Measurements from ENCODE around the gene DPYSL4.

The DPYSL4 gene

DNA sequence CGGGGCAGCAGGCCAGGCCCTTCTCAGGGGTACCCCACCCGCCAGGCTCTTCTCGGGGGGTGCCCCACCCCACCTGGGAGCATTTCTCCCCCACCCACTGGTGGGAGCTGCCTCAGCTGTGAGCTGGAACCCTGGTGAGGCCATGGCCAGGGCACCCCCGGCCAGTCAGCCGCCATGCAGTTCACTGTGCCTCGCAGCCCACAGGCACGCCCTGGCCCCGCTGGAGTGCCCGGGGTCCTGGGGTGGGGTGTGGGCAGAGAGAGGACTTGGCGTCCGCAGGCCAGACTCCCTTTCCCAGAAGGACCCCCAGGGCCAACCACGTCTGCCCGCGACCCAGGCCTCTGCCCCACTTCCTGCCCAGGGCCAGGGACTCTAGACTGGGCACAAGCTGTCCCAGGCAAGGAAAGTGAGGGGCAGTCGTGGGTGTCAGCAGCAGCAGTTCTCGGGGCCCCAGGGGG lies 13.1 kb downstream of the DPYSL4 start:
- H3K27ac ChIP-seq, result no peak overlapping the region
- TF ChIP-seq, protein P1, sequence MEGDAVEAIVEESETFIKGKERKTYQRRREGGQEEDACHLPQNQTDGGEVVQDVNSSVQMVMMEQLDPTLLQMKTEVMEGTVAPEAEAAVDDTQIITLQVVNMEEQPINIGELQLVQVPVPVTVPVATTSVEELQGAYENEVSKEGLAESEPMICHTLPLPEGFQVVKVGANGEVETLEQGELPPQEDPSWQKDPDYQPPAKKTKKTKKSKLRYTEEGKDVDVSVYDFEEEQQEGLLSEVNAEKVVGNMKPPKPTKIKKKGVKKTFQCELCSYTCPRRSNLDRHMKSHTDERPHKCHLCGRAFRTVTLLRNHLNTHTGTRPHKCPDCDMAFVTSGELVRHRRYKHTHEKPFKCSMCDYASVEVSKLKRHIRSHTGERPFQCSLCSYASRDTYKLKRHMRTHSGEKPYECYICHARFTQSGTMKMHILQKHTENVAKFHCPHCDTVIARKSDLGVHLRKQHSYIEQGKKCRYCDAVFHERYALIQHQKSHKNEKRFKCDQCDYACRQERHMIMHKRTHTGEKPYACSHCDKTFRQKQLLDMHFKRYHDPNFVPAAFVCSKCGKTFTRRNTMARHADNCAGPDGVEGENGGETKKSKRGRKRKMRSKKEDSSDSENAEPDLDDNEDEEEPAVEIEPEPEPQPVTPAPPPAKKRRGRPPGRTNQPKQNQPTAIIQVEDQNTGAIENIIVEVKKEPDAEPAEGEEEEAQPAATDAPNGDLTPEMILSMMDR (IDR thresholded peaks at IDR 0.05), result no peak
- no peak overlapping the region for H3K4me3 ChIP-seq
- no peak for DNase-seq (ENCODE audit: low spot score)

DNA sequence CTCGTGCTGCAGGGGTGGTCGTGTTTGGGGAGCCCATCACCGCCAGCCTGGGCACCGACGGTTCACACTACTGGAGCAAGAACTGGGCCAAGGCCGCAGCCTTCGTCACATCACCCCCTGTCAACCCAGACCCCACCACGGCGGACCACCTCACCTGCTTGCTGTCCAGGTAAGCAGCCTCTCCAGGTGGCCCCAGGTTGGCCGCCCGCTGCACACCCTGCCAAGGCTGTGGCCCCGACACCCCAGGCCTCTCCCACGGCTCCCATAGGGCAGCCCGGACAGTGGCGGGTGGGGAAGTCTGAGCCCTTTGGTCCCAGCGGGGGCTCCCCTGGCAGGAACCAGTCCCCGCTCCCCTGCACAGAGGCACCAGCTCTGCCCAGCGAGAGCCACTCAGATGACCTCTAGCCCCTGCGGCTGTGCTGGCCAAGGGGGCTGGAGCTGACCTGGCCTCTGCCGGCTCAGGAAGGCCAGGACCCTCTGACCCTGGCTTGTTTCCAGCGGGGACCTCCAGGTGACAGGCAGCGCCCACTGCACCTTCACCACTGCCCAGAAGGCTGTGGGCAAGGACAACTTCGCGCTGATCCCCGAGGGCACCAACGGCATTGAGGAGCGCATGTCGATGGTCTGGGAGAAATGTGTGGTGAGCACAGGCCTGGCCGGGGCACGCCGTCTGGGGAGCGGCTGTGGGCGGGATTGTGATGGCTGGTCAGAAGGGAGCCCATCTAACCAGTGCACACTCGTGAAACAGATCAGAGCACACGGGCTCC lies 13.8 kb downstream of the DPYSL4 start:
- Histone ChIP-seq H3K27ac (no peak overlapping the region), H3K4me3 (no peak overlapping the region)
- TF ChIP-seq, protein P1 (IDR thresholded peaks at IDR 0.05), result no peak
- no peak for DNase-seq (ENCODE audit: low spot score)

DNA sequence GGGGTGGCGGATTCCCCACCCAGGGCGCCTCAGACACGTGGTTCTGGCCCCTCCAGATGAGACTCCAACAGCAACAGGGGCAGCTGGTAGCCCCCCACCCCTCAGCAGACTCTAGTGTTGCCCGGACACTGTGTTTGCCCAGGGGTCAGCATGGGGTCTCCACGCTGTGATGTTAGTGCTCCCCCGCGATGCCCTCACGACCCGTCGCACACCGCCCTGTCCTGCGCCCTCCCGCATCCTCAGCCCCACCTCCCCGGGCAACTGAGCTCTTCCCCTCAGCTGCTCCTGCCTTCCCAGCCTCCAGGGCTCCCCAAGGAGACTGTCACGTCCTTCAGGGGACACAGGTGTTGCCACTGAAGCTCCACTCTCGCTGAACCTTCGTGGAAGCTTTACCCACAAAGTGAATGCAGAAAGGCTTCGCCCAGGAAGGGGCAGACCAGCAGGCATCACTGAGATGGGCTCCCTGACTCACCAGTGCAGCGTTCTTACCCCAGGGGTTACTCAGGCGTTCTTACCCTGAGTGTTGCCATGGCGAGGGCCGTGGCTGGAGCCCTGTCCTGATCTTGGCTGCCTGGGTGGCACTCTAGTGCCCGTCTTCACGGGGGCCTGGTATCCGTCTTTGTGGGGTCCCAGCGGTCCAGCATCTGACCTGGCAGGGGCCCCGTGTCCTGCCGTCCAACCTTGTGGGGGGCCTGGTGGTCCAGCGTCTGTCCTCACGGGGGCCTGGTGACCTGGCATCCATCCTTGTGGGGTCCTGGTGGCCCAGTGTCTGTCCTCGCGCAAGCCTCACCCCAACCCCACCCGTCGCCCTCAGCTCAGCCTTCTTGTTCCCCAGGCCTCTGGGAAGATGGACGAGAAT lies 14.6 kb downstream of the DPYSL4 start:
- TF ChIP-seq, protein P1 (IDR thresholded peaks at IDR 0.05), result no peak
- H3K27ac ChIP-seq, result no peak overlapping the region
- H3K4me3 ChIP-seq, result no peak overlapping the region
- DNase-seq (ENCODE audit: low spot score), result no peak

DNA sequence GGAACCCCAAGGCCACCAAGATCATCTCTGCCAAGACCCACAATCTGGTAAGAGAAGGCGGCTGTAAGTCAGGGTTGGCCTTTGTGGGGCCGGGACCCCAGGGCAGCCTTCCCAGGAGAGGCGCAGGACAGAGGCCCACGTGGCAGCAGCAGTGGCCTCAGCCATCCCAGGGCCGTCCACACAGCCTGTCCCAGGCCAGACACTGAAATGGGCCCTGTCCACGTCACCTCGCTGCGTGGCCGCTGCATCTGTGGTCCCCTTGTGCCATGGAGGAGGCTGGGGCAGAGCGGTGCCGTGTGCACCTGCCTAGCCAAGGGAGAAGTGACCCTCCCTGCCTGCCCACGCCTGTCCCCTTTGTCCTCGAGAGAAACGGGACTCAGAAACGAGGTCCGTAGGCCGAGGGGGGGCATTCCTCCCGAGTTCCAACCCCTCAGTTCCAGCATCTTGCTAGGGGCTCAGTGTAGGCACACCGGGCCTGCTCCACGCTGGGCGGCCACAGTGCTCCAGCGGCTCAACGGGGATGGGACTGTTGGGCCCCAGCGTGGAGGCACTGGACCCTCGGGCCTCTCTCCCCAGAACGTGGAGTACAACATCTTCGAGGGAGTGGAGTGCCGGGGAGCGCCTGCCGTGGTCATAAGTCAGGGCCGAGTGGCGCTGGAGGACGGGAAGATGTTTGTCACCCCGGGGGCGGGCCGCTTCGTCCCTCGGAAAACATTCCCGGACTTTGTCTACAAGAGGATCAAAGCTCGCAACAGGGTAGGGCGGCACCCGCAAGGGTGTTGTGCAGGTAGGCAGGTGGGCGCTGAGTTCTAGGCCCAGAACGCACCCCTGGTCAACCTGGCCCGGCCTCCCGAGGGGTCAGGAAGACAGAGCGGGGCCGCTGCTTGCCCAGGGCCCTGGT lies 15.6 kb downstream of the DPYSL4 start:
- H3K27ac ChIP-seq, result no peak overlapping the region
- no peak for DNase-seq (ENCODE audit: low spot score)
- no peak overlapping the region for H3K4me3 ChIP-seq
- TF ChIP-seq, protein P1 (IDR thresholded peaks at IDR 0.05), result no peak

DNA sequence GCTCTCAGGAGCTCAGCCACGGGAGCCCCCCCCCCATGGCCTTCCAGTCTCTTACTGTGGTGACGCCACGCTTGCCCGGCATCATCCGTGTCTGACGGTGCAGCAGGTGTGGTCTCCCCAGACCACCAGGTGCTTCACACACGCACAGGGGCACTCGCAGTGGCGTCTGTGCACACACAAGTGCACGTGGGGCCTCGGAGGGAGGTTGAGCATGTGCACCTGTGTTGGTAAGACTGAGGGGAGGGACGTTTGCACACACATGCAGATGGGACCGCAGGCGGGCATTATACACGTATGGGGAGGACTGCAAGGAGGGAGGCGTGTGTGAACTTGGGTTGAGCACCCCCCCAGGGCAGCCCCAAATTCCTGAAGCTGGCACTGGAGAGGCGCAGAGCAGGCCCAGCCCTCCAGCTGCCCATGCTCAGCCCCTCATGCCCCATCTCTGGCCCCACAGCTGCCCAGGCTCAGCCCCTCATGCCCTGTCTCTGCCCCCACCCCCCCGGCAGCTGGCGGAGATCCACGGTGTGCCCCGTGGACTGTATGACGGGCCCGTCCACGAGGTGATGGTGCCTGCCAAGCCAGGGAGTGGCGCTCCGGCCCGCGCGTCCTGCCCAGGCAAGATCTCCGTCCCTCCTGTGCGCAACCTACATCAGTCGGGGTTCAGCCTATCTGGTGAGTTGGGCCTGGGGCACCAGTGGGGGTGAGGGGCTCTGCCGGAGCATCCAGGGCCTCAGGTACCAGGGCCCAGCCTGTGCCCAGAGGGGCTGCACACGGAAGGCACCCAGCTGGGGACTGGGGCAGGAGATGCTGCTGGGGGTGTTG lies 16.7 kb downstream of the DPYSL4 start:
- no peak for DNase-seq (ENCODE audit: low spot score)
- TF ChIP-seq, protein P1 (IDR thresholded peaks at IDR 0.05), result no peak
- Histone ChIP-seq H3K4me3 (no peak overlapping the region), H3K27ac (no peak overlapping the region)
